Activated T-cell treated with anti-CD3 and anti-CD28 coated beads, Interleukin-2, amount 50 U/mL, for 4 hours (primary cell): Measurements from ENCODE around the gene NFASC. TPM values are rescaled to one million over a fixed set of nuclear protein-coding genes. Genes with fewer than 3 reads are reported as not detected.

ENCODE experiments used
- ATAC-seq, 2 donors: fragments of 200-7000 bp; cut with Tn5 transposase; one replicate each; pipeline ENCODE4 v1.10.0; 2021
- DNase-seq: peaks from one replicate; pipeline ENCODE4 v3.0.0-alpha.2; 2020
- H3K27me3 Mint-ChIP-seq: one replicate; pipeline ENCODE4 v1.8.0; 2021; ENCODE audit warnings: low read depth, mixed read lengths
- H3K36me3 Mint-ChIP-seq: one replicate; pipeline ENCODE4 v1.8.0; 2022; ENCODE audit warnings: mixed read lengths; ENCODE audit not compliant: insufficient read depth
- H3K4me1 Mint-ChIP-seq: one replicate; pipeline ENCODE4 v1.8.0; 2021; ENCODE audit warnings: low read depth, mixed read lengths
- H3K4me3 Mint-ChIP-seq: one replicate; pipeline ENCODE4 v1.8.0; 2021; ENCODE audit warnings: mild to moderate bottlenecking, moderate library complexity, mixed read lengths
- H3K9me3 Mint-ChIP-seq: one replicate; pipeline ENCODE4 v1.8.0; 2021; ENCODE audit warnings: mixed read lengths
- total RNA-seq, 3 donors: library from RNA; stranded (reverse); gene quantifications; one replicate each; pipeline ENCODE4 v1.2.1, GENCODE V29; 2021

Gene NFASC
- total RNA-seq, 3 donors from 2014 or later = 0.13 to 0.41 (median 0.13) TPM

GRCh38 chr1:204959374-204959773, 88.7 kb downstream of the NFASC start:
- ATAC-seq (no peak), DNase-seq (no peak)
- H3K4me3 Mint-ChIP-seq = no peak overlapping the region
- no peaks in the 10 kb centered on the region for H3K36me3 Mint-ChIP-seq
- peaks cover 12% of the 10 kb centered on the region for H3K27me3 Mint-ChIP-seq
- H3K9me3 Mint-ChIP-seq = no peaks in the 10 kb centered on the region
- peaks cover 2% of the 10 kb centered on the region for H3K4me1 Mint-ChIP-seq

DNA sequence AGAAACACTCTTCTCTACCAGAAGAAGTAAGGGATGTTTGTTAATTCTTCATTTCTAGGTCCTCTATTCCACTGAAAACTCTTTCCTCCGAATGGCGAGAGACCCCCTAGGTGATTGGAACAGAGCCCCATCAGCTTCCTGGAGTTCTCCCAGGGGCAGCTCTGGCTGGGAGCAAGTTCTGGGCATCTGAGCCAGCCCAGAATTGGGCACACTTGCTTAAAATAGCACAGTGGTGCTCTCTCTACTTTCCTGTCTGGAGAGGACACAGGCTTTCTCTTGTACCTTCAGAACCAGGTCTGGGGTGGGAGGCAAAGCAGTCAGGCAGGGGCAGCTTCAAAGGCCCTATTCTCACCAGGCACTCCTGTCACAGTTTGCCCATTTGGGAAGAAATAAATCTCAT, 89.2 kb downstream of the NFASC start:
- Mint-ChIP-seq H3K4me3 (no peak overlapping the region), H3K4me1 (peaks cover 2% of the 10 kb centered on the region), H3K36me3 (no peaks in the 10 kb centered on the region), H3K27me3 (peaks cover 9% of the 10 kb centered on the region), H3K9me3 (no peaks in the 10 kb centered on the region)
- ATAC-seq (no peak), DNase-seq (no peak)

DNA sequence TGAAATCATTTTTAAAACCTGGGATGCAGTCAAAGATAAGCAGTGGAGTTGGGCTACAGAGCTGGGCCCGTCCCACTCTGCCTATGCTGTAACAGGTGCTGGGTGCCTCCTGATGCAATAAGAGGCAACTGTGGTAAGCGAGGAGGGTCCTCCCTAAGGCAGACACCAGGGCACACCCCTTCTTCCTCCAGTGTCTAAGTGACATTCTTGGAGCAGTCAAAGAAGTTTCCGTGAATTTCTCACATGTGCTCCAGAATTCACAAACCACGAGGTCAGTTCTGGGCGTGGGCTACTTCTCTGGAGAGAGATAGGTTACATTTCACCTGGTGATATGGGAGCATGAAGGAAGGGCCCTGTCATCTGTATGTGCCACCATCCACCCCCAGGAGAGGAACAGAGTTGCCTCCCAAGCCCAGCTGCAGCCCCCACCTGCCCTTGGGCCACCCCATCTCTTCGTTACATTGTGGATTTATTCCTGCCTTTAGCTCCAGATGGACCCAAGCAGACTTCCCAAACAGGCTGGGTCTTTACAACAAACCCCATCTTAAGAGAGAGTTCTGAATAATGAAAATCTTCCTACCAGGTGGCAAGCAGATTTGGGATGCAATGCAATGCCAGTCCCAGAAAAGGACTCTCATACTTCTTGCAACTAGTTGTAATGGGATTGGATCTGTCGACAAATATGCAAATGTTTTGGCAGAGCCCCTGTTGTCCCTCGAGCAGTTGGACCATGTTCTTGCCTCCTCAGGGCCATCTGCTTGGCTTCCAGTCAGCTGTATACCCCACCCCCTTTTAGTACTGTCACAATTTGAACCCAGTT, 89.9 kb downstream of the NFASC start:
- H3K27me3 Mint-ChIP-seq = peaks cover 9% of the 10 kb centered on the region
- no peaks in the 10 kb centered on the region for H3K9me3 Mint-ChIP-seq
- no peak for ATAC-seq
- H3K4me1 Mint-ChIP-seq = peaks cover 2% of the 10 kb centered on the region
- no peak overlapping the region for H3K4me3 Mint-ChIP-seq
- no peak for DNase-seq
- no peaks in the 10 kb centered on the region for H3K36me3 Mint-ChIP-seq

GRCh38 chr1:204961765-204962419, 91.2 kb downstream of the NFASC start:
- Mint-ChIP-seq H3K4me1 (peaks cover 2% of the 10 kb centered on the region), H3K4me3 (no peak overlapping the region), H3K27me3 (peaks cover 9% of the 10 kb centered on the region)

GRCh38 chr1:204962742-204963632, 92.3 kb downstream of the NFASC start:
- H3K4me3 Mint-ChIP-seq = no peak overlapping the region
- no peak for DNase-seq
- no peaks in the 10 kb centered on the region for H3K36me3 Mint-ChIP-seq
- no peaks in the 10 kb centered on the region for H3K9me3 Mint-ChIP-seq
- peaks cover 14% of the 10 kb centered on the region for H3K27me3 Mint-ChIP-seq
- no peak for ATAC-seq
- peaks cover 2% of the 10 kb centered on the region for H3K4me1 Mint-ChIP-seq

More at GRCh38 chr1:204961765-204962419, 91.2 kb downstream of the NFASC start:
- Mint-ChIP-seq H3K9me3 (no peaks in the 10 kb centered on the region), H3K36me3 (no peaks in the 10 kb centered on the region)
- DNase-seq = no peak
- no peak for ATAC-seq

DNA sequence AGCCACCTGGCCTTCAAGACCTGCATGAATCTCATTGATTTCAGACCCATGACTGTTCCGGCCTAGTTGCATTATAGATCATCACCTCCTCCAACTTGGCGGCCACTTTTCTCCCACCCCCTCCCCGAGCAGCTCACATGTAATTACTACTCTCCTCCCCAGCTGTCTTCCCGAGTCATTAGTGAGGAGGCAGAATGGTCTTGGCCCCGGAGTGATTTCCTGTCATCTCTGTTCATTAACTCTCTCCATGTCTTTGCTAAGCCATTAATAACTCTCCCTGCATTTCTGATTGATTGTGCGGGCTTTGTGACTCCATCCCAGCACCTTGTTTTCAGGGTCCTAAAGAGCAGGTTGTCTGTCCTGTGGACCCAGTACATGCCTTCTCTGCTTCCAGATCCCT, 96.8 kb downstream of the NFASC start:
- no peaks in the 10 kb centered on the region for H3K9me3 Mint-ChIP-seq
- H3K27me3 Mint-ChIP-seq = peaks cover 24% of the 10 kb centered on the region
- no peak for DNase-seq
- H3K4me3 Mint-ChIP-seq = no peak overlapping the region
- no peaks in the 10 kb centered on the region for H3K36me3 Mint-ChIP-seq
- ATAC-seq = no peak
- peaks cover 2% of the 10 kb centered on the region for H3K4me1 Mint-ChIP-seq

- Mint-ChIP-seq H3K9me3 (no peaks in the 10 kb centered on the region), H3K4me3 (no peak overlapping the region), H3K36me3 (no peaks in the 10 kb centered on the region), H3K27me3 (peaks cover 20% of the 10 kb centered on the region), H3K4me1 (no peaks in the 10 kb centered on the region)
- no peak for ATAC-seq
- DNase-seq = no peak
Observed at GRCh38 chr1:204968135-204968534, 97.5 kb downstream of the NFASC start.

DNA sequence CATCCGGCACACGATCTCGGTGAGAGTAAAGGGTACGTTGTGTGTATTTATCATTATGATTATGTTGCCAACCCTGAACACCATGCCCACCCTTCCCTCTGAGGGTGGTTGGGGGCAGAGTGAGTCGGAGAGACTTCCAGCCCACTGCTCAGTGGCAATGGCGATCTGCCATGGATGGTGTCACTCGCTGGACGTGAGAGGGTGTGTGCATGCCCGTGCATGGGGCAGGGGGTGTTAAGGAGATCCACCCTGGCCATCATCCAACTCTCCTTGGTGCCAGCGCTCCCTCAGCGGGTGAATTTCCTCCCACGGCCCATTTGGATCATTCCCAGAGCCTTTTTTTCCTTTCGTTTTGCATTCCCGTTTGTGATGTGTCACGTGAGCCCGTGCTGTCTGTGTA, 98.3 kb downstream of the NFASC start:
- DNase-seq (no peak), ATAC-seq (no peak)
- no peaks in the 10 kb centered on the region for H3K4me1 Mint-ChIP-seq
- H3K4me3 Mint-ChIP-seq = no peak overlapping the region
- peaks cover 26% of the 10 kb centered on the region for H3K27me3 Mint-ChIP-seq
- H3K9me3 Mint-ChIP-seq = no peaks in the 10 kb centered on the region
- H3K36me3 Mint-ChIP-seq = no peaks in the 10 kb centered on the region

DNA sequence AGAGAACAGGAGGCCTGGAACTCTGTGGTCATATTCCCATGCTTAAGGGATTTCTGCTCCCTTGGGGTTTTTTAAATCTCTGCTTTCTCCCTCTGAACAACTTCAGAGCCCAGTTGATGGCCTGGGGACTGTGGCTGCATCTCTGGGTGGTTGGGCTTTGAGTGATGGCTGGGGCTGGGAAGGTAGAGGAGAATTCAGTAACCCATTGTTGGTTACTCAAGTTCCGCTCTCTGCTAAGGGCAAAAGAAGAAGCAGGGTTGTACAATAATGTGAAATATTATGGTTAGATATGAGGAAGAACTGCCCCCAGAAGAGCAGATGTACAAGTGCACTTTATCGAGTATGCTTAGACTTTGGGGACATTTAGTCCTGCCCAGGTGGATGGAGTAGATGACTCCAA, 100.3 kb downstream of the NFASC start:
- no peaks in the 10 kb centered on the region for H3K9me3 Mint-ChIP-seq
- H3K27me3 Mint-ChIP-seq = peaks cover 34% of the 10 kb centered on the region
- H3K36me3 Mint-ChIP-seq = no peaks in the 10 kb centered on the region
- no peak overlapping the region for H3K4me3 Mint-ChIP-seq
- DNase-seq (no peak), ATAC-seq (no peak)
- no peaks in the 10 kb centered on the region for H3K4me1 Mint-ChIP-seq

DNA sequence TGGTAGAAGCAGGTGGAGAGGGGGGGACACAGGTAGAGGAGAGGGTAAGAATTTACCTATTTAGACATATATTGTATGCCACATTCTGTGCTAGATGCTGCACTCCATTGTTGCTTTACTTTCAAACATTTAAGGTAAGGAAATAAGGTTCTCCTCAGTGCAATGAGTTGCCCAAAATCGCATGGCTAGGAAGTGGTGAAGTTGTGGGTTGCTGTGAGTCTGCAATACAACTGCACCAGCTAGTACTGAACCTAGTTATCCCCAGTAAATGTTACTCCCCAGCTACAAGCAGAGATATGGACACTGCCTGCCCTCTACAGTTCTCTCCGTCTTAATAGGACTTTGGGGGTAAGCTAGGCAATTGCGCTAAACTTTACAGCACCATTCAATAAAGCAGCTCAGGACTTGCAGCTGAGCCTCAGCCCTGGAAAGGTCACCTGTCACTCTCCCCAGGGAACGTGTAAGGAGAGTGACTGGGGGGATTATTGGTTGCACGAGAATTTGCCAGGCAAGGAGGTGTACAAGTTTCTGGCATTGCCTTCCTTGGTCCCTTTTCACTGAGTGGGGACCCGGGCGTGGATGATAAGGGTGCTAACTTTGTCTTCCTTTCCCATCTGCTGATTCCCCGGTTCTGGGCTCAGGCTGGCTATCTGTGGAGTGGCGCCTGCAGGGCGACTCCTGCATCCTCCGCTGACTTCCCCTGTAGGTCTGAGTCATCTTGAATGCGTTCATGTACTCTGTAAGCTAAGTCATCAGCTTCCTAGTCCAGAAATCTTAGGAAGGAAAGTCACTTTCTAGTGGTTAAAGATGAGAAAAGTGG, 101.1 kb downstream of the NFASC start:
- no peak for ATAC-seq

DNA sequence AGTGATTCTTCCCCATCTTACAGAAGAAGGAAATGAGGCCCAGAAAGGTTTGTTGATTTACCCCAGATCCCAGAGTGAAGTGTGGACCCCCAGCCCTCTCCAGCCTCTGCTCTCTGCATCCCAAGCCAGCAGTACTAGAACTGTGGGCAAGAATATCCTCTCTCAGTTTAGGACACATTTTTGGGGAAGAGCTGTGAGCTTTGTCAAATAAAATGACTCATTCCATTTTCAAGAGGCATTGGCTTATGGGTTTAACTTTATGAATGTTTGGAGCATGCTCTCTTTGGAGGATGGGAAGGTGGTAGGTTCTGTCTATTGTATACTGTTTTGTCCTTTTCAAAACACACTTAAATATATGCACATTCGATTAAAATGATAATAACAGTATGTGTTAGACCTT, 101.8 kb downstream of the NFASC start:
- ATAC-seq = no peak
- peaks cover 34% of the 10 kb centered on the region for H3K27me3 Mint-ChIP-seq
- no peaks in the 10 kb centered on the region for H3K9me3 Mint-ChIP-seq
- no peaks in the 10 kb centered on the region for H3K36me3 Mint-ChIP-seq
- DNase-seq = no peak
- no peak overlapping the region for H3K4me3 Mint-ChIP-seq
- H3K4me1 Mint-ChIP-seq = peaks cover 3% of the 10 kb centered on the region

More for the DNA sequence above, 101.1 kb downstream of the NFASC start:
- no peaks in the 10 kb centered on the region for H3K36me3 Mint-ChIP-seq
- no peaks in the 10 kb centered on the region for H3K9me3 Mint-ChIP-seq
- no peak overlapping the region for H3K4me3 Mint-ChIP-seq
- no peaks in the 10 kb centered on the region for H3K4me1 Mint-ChIP-seq
- H3K27me3 Mint-ChIP-seq = peaks cover 34% of the 10 kb centered on the region
- no peak for DNase-seq

- DNase-seq (no peak), ATAC-seq (no peak)
- Mint-ChIP-seq H3K4me1 (peaks cover 9% of the 10 kb centered on the region), H3K36me3 (no peaks in the 10 kb centered on the region), H3K9me3 (no peaks in the 10 kb centered on the region), H3K27me3 (peaks cover 31% of the 10 kb centered on the region), H3K4me3 (no peak overlapping the region)
Observed at GRCh38 chr1:204973449-204973848, 102.8 kb downstream of the NFASC start.

GRCh38 chr1:204974327-204974726, 103.7 kb downstream of the NFASC start:
- ATAC-seq (no peak), DNase-seq (no peak)
- no peaks in the 10 kb centered on the region for H3K36me3 Mint-ChIP-seq
- H3K4me3 Mint-ChIP-seq = no peak overlapping the region
- H3K4me1 Mint-ChIP-seq = peaks cover 9% of the 10 kb centered on the region
- peaks cover 27% of the 10 kb centered on the region for H3K27me3 Mint-ChIP-seq
- no peaks in the 10 kb centered on the region for H3K9me3 Mint-ChIP-seq

- Mint-ChIP-seq H3K4me3 (no peak overlapping the region), H3K36me3 (no peaks in the 10 kb centered on the region), H3K27me3 (peaks cover 27% of the 10 kb centered on the region), H3K4me1 (peaks cover 9% of the 10 kb centered on the region), H3K9me3 (no peaks in the 10 kb centered on the region)
- no peak for ATAC-seq
- DNase-seq = no peak
Observed at GRCh38 chr1:204975021-204975420, 104.4 kb downstream of the NFASC start.
